Measurements from ENCODE around the gene OR2T11. TPM values are rescaled to one million over a fixed set of nuclear protein-coding genes. Genes with fewer than 3 reads are reported as not detected.

The OR2T11 gene
- total RNA-seq, 1 experiment from 2014 or later, result not detected

Other genes with a start within 250 kb of the OR2T11 start
- gene OR2T1, start 232.0 kb downstream of the OR2T11 start, total RNA-seq (2014; rRNA removed), result not detected in 2 replicates
- not detected in 2 replicates for gene OR2T2, start 189.5 kb downstream of the OR2T11 start, total RNA-seq (2014; rRNA removed)
- not detected in 2 replicates for gene OR2T3, start 161.7 kb downstream of the OR2T11 start, total RNA-seq (2014; rRNA removed)
- gene OR2T5, start 146.5 kb downstream of the OR2T11 start, total RNA-seq (2014; rRNA removed), result not detected in 2 replicates
- gene OR2G6, start 127.0 kb downstream of the OR2T11 start, total RNA-seq (2014; rRNA removed), result not detected in 2 replicates
- not detected in 2 replicates for gene OR2T29, start 72.3 kb downstream of the OR2T11 start, total RNA-seq (2014; rRNA removed)
- not detected in 2 replicates for gene OR2T34, start 60.3 kb downstream of the OR2T11 start, total RNA-seq (2014; rRNA removed)
- not detected in 2 replicates for gene OR2T10, start 37.4 kb downstream of the OR2T11 start, total RNA-seq (2014; rRNA removed)
- not detected in 2 replicates for gene OR2T35, start 10.2 kb upstream of the OR2T11 start, total RNA-seq (2014; rRNA removed)
- gene OR2T27, start 20.4 kb upstream of the OR2T11 start, total RNA-seq (2014; rRNA removed), result not detected in 2 replicates
- gene OR14I1, start 67.7 kb upstream of the OR2T11 start, total RNA-seq (2014; rRNA removed), result not detected in 2 replicates
- not detected in 2 replicates for gene LYPD8, start 120.7 kb upstream of the OR2T11 start, total RNA-seq (2014; rRNA removed)
- gene SH3BP5L, start 190.8 kb upstream of the OR2T11 start, total RNA-seq (2014; rRNA removed), result 63.5 and 70.6 TPM in 2 replicates
- gene ZNF672, start 203.1 kb upstream of the OR2T11 start, total RNA-seq (2014; rRNA removed), result 83.9 and 89.4 TPM in 2 replicates
- 71.9 and 85.4 TPM in 2 replicates for gene ZNF692, start 224.0 kb upstream of the OR2T11 start, total RNA-seq (2014; rRNA removed)